Embryonic facial prominence (tissue), 1 donor: Measurements from ENCODE around the gene RAB4B.
"Not testable (repeated sequence)": the region's sequence is repeated elsewhere in the genome, so short reads cannot be mapped to it uniquely, and the experiment has no call there.

Experiments used
- DNase-seq: peaks from one replicate; pipeline ENCODE4 v3.0.0-alpha.2; 2016; ENCODE audit errors: extremely low spot score

Gene RAB4B

GRCh38 chr19:40777937-40778705 lies at the start of gene RAB4B:
RAB4B (plus strand) TSS chr19:40778247; CDS start chr19:40778376, 129 bp downstream.
- peak; percentile 100 for DNase-seq

GRCh38 chr19:40730065-40730464 lies 48.0 kb upstream of the RAB4B start:
- not testable (repeated sequence) for DNase-seq

- not testable (repeated sequence) for DNase-seq
Measured at GRCh38 chr19:40732304-40732703, 45.7 kb upstream of the RAB4B start.

GRCh38 chr19:40733149-40733548 lies 44.9 kb upstream of the RAB4B start:
- no peak for DNase-seq

- DNase-seq: no peak
Measured at GRCh38 chr19:40735013-40735771, 42.9 kb upstream of the RAB4B start.

- DNase-seq: no peak
Measured at GRCh38 chr19:40736661-40737060, 41.4 kb upstream of the RAB4B start.

- DNase-seq: no peak
Measured at GRCh38 chr19:40737102-40737644, 40.9 kb upstream of the RAB4B start.

GRCh38 chr19:40739030-40739839 lies 38.8 kb upstream of the RAB4B start:
- no peak for DNase-seq

GRCh38 chr19:40739871-40740703 lies 38.0 kb upstream of the RAB4B start:
- DNase-seq: no peak

GRCh38 chr19:40740747-40741146 lies 37.3 kb upstream of the RAB4B start:
- peak; percentile 54 for DNase-seq

- DNase-seq: no peak
Measured at GRCh38 chr19:40741527-40742390, 36.3 kb upstream of the RAB4B start.

- no peak for DNase-seq
Measured at GRCh38 chr19:40742477-40742876, 35.6 kb upstream of the RAB4B start.

- DNase-seq: no peak
Measured at GRCh38 chr19:40742886-40743285, 35.2 kb upstream of the RAB4B start.

- no peak for DNase-seq
Measured at GRCh38 chr19:40743926-40744325, 34.1 kb upstream of the RAB4B start.

GRCh38 chr19:40744554-40745401 lies 33.3 kb upstream of the RAB4B start:
- no peak for DNase-seq

- DNase-seq: no peak
Measured at GRCh38 chr19:40745402-40745780, 32.7 kb upstream of the RAB4B start.

GRCh38 chr19:40747536-40747935 lies 30.5 kb upstream of the RAB4B start:
- no peak for DNase-seq

- peak; percentile 99 for DNase-seq
Measured at GRCh38 chr19:40750058-40750873, 27.8 kb upstream of the RAB4B start, which contains the start of gene ACTMAP. ACTMAP (minus strand) TSS chr19:40750477; CDS start chr19:40749803, 674 bp downstream.
